LoVo (cell line): ENCODE data around the gene CRTC2.

Experiments
- DNase-seq: peaks from one replicate; pipeline ENCODE4 v3.0.0-alpha.2; 2016; ENCODE audit warnings: low spot score

Gene CRTC2

GRCh38 chr1:153976819-153977249, 18.4 kb upstream of the CRTC2 start:
- DNase-seq, result no peak

- DNase-seq, result no peak
Observed at GRCh38 chr1:153973525-153973924, 15.1 kb upstream of the CRTC2 start.

- DNase-seq, result no peak
Observed at GRCh38 chr1:153973071-153973470, 14.7 kb upstream of the CRTC2 start.

- DNase-seq, result no peak
Observed at GRCh38 chr1:153970346-153970745, 11.9 kb upstream of the CRTC2 start.

GRCh38 chr1:153968972-153969371, 10.6 kb upstream of the CRTC2 start:
- no peak for DNase-seq

- no peak for DNase-seq
Observed at GRCh38 chr1:153968408-153968807, 10.0 kb upstream of the CRTC2 start.

- DNase-seq, result no peak
Observed at GRCh38 chr1:153968000-153968363, 9.6 kb upstream of the CRTC2 start.

GRCh38 chr1:153967107-153967999, 8.9 kb upstream of the CRTC2 start, which contains the start of gene CREB3L4:
Gene CREB3L4 (plus strand): TSS chr1:153967902. CDS start chr1:153968526, 624 bp downstream.
- peak; percentile 95 for DNase-seq

- peak; percentile 80 for DNase-seq
Observed at GRCh38 chr1:153963850-153964331, 5.5 kb upstream of the CRTC2 start.

- DNase-seq, result peak; percentile 96
Observed at GRCh38 chr1:153963030-153963849, 4.8 kb upstream of the CRTC2 start, which contains the start of gene SLC39A1. Gene SLC39A1 (minus strand): TSS chr1:153963537. CDS start chr1:153962715, 822 bp downstream.

- DNase-seq, result peak; percentile 61
Observed at GRCh38 chr1:153962088-153963029, 3.9 kb upstream of the CRTC2 start.

GRCh38 chr1:153961421-153961820, 3.0 kb upstream of the CRTC2 start:
- DNase-seq, result no peak

GRCh38 chr1:153960206-153960605, 1.8 kb upstream of the CRTC2 start:
- no peak for DNase-seq

- no peak for DNase-seq
Observed at GRCh38 chr1:153959454-153959853, 1.0 kb upstream of the CRTC2 start.

GRCh38 chr1:153958961-153959260, 499 bp upstream of the CRTC2 start:
- DNase-seq, result no peak

GRCh38 chr1:153957744-153958110, 685 bp downstream of the CRTC2 start:
- DNase-seq, result no peak

- no peak for DNase-seq
Observed at GRCh38 chr1:153956997-153957715, 1.3 kb downstream of the CRTC2 start.

- no peak for DNase-seq
Observed at GRCh38 chr1:153954826-153955225, 3.6 kb downstream of the CRTC2 start.

GRCh38 chr1:153953859-153954365, 4.5 kb downstream of the CRTC2 start:
- DNase-seq, result no peak

- no peak for DNase-seq
Observed at GRCh38 chr1:153951801-153952200, 6.6 kb downstream of the CRTC2 start.

GRCh38 chr1:153951183-153951582, 7.2 kb downstream of the CRTC2 start:
- DNase-seq, result no peak
